Uterus (tissue), 4 donors: ENCODE measurements around the gene CHMP5. TPM values are rescaled to one million over a fixed set of nuclear protein-coding genes. Genes with fewer than 3 reads are reported as not detected.

Experiments used
- DNase-seq, 2 donors: peaks; one replicate each; pipeline ENCODE4 v3.0.0-alpha.2; 2019 to 2020
- H3K27ac ChIP-seq, 2 donors: fragments of 200-600 bp; sonication (generic); 1 replicate in 1 of 2; 2 replicates in 1 of 2; pipeline ENCODE4 v1.5.1; 2016 to 2018
- H3K27me3 ChIP-seq, 2 donors: fragments of 200-600 bp; sonication (generic); one replicate each; pipeline ENCODE4 v1.5.1; 2018 to 2019; ENCODE audit warnings: control low read depth in 1 of 2
- H3K36me3 ChIP-seq, 2 donors: fragments of 200-600 bp; sonication (generic); one replicate each; pipeline ENCODE4 v1.5.1; 2019; ENCODE audit warnings: control low read depth in 1 of 2
- H3K4me1 ChIP-seq, 2 donors: fragments of 200-600 bp; sonication (generic); one replicate each; pipeline ENCODE4 v1.5.1; 2018 to 2019; ENCODE audit warnings: control low read depth in 1 of 2
- H3K4me3 ChIP-seq, 2 donors: fragments of 200-600 bp; sonication (generic); 1 replicate in 1 of 2; 2 replicates in 1 of 2; pipeline ENCODE4 v1.5.1; 2018 to 2019; ENCODE audit warnings: mild to moderate bottlenecking in 1 of 2
- H3K9me3 ChIP-seq, 2 donors: fragments of 200-600 bp; sonication (generic); one replicate each; pipeline ENCODE4 v1.5.1; 2019; ENCODE audit warnings: control low read depth in 1 of 2
- CTCF ChIP-seq, 4 experiments: fragments of 200-600 bp in 2 of 4; fragments of 450-650 bp in 2 of 4; sonication (generic) in 2 of 4; IDR thresholded peaks; one replicate each; pipeline ENCODE4 v1.5.1; 2016 to 2019; ENCODE audit warnings: antibody characterized with exemption in 4 of 4, mild to moderate bottlenecking in 2 of 4, moderate library complexity in 1 of 4
- POLR2A ChIP-seq, 2 donors: fragments of 450-650 bp; IDR thresholded peaks; one replicate each; pipeline ENCODE4 v1.6.1; 2016; ENCODE audit warnings: antibody characterized with exemption in 2 of 2, mild to moderate bottlenecking in 1 of 2, moderate library complexity in 1 of 2
- intact Hi-C: fragments of 100-400 bp; cut with DNase I; formaldehyde crosslinking; loops from one replicate; pipeline ENCODE4 v1.15.1; 2023; ENCODE audit warnings: low total_unique reads
- total RNA-seq, 4 donors: library from RNA; depleted of rRNA in 3 of 4; stranded (reverse); fragments of >200 nt in 3 of 4; gene quantifications; one replicate each; pipeline versions ENCODE4 v1.1.0 to v1.2.4, GENCODE V29; 2014 to 2023
- donor health status: DM: yes; HTN: yes; CAD: no.

The CHMP5 gene
- total RNA-seq, 4 donors from 2014 or later: 53.5 to 91.7 (median 61.7) TPM

GRCh38 chr9:33229359-33230114, 35.3 kb upstream of the CHMP5 start:
- no peak for DNase-seq
- intact Hi-C loops: no loop called here
- no peak overlapping the region for H3K27ac ChIP-seq

GRCh38 chr9:33230756-33231622, 33.9 kb upstream of the CHMP5 start:
- H3K4me1 ChIP-seq: no peaks in the 10 kb centered on the region
- TF ChIP-seq POLR2A (IDR thresholded peaks at IDR 0.05) (no peak), CTCF (IDR thresholded peaks at IDR 0.05) (no peak)
- H3K9me3 ChIP-seq: no peaks in the 10 kb centered on the region
- H3K4me3 ChIP-seq: no peak overlapping the region
- H3K36me3 ChIP-seq: no peaks in the 10 kb centered on the region
- no peaks in the 10 kb centered on the region for H3K27me3 ChIP-seq
- no peak overlapping the region for H3K27ac ChIP-seq
- intact Hi-C loops: no loop called here
- DNase-seq: no peak

More at GRCh38 chr9:33229359-33230114, 35.3 kb upstream of the CHMP5 start:
- H3K4me3 ChIP-seq: no peak overlapping the region
- peaks cover 0 to 5% of the 10 kb centered on the region in 2 donors for H3K4me1 ChIP-seq
- H3K36me3 ChIP-seq: no peaks in the 10 kb centered on the region
- H3K27me3 ChIP-seq: no peaks in the 10 kb centered on the region
- no peak for TF ChIP-seq CTCF (IDR thresholded peaks at IDR 0.05)
- no peak for TF ChIP-seq POLR2A (IDR thresholded peaks at IDR 0.05)
- H3K9me3 ChIP-seq: no peaks in the 10 kb centered on the region

GRCh38 chr9:33231623-33231942, 33.3 kb upstream of the CHMP5 start:
- Histone ChIP-seq H3K27ac (no peak overlapping the region), H3K4me1 (no peaks in the 10 kb centered on the region), H3K4me3 (no peak overlapping the region), H3K27me3 (no peaks in the 10 kb centered on the region), H3K9me3 (no peaks in the 10 kb centered on the region), H3K36me3 (no peaks in the 10 kb centered on the region)
- intact Hi-C loops: no loop called here
- TF ChIP-seq POLR2A (IDR thresholded peaks at IDR 0.05): no peak
- TF ChIP-seq CTCF (IDR thresholded peaks at IDR 0.05): no peak
- no peak for DNase-seq

- TF ChIP-seq POLR2A (IDR thresholded peaks at IDR 0.05) (no peak), CTCF (IDR thresholded peaks at IDR 0.05) (no peak)
- no peak overlapping the region for H3K27ac ChIP-seq
- intact Hi-C loops: no loop called here
- no peaks in the 10 kb centered on the region for H3K9me3 ChIP-seq
- H3K4me3 ChIP-seq: no peak overlapping the region
- DNase-seq: no peak
- H3K4me1 ChIP-seq: no peaks in the 10 kb centered on the region
- no peaks in the 10 kb centered on the region for H3K27me3 ChIP-seq
- H3K36me3 ChIP-seq: no peaks in the 10 kb centered on the region
These were observed 32.0 kb upstream of the CHMP5 start for GRCh38 chr9:33232815-33233214.
